Stomach (tissue), 4 donors: Measurements from ENCODE around the gene ERC1.

Experiments used
- POLR2AphosphoS5 ChIP-seq, 3 donors: sonication (generic); formaldehyde crosslinking; IDR thresholded peaks; one replicate each; pipeline ENCODE4 v1.6.1; 2016; ENCODE audit warnings: antibody characterized with exemption in 3 of 3
- TF ChIP-seq, protein P1 (sequence below), 7 experiments: fragments of 450-650 bp in 4 of 7; fragments of 200-600 bp in 3 of 7; sonication (generic) in 3 of 7; IDR thresholded peaks; one replicate each; pipeline ENCODE4 v1.5.1; 2016 to 2019; ENCODE audit warnings: antibody characterized with exemption in 7 of 7, control low read depth in 2 of 7, mild to moderate bottlenecking in 1 of 7

DNA sequence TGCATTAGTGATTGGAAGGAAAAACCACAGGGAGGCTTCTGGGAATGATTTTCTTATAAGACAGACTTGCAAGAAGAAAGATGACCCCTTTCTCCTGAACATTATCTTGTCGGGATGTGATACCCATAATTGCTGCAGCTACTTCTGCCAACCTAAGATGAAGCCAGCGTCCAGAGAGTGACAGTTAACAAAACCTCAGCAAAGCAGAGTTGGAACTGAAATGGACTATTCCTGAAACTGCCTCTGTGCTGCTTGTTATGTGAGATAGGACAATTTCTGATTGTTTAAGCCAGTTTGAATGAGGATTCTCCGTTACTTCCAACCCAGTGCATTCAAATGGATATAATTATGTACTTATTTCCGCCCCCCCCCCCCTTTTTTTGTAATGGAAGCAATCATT is 204.5 kb downstream of the ERC1 start:
- TF ChIP-seq, protein P1, sequence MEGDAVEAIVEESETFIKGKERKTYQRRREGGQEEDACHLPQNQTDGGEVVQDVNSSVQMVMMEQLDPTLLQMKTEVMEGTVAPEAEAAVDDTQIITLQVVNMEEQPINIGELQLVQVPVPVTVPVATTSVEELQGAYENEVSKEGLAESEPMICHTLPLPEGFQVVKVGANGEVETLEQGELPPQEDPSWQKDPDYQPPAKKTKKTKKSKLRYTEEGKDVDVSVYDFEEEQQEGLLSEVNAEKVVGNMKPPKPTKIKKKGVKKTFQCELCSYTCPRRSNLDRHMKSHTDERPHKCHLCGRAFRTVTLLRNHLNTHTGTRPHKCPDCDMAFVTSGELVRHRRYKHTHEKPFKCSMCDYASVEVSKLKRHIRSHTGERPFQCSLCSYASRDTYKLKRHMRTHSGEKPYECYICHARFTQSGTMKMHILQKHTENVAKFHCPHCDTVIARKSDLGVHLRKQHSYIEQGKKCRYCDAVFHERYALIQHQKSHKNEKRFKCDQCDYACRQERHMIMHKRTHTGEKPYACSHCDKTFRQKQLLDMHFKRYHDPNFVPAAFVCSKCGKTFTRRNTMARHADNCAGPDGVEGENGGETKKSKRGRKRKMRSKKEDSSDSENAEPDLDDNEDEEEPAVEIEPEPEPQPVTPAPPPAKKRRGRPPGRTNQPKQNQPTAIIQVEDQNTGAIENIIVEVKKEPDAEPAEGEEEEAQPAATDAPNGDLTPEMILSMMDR (IDR thresholded peaks at IDR 0.05), result no peak
- TF ChIP-seq POLR2AphosphoS5 (IDR thresholded peaks at IDR 0.05), result no peak
